Activated CD4-positive, alpha-beta T cell treated with anti-CD3 and anti-CD28 coated beads for 48 hours (primary cell): ENCODE measurements around the gene C3orf85.
"Not testable (repeated sequence)": the region's sequence is repeated elsewhere in the genome, so short reads cannot be mapped to it uniquely, and the experiment has no call there.

Source experiments
- DNase-seq: peaks from one replicate; pipeline ENCODE4 v3.0.0-alpha.2; 2020

Gene C3orf85

GRCh38 chr3:109136523-109136922, at the start of gene C3orf85:
Gene C3orf85 (plus strand): TSS chr3:109136719. CDS start chr3:109136848, 129 bp downstream.
- DNase-seq = no peak

GRCh38 chr3:109089265-109089664, 47.3 kb upstream of the C3orf85 start:
- DNase-seq = no peak

- no peak for DNase-seq
Measured at GRCh38 chr3:109091846-109092245, 44.7 kb upstream of the C3orf85 start.

- DNase-seq = no peak
Measured at GRCh38 chr3:109093561-109093960, 43.0 kb upstream of the C3orf85 start.

- DNase-seq = no peak
Measured at GRCh38 chr3:109095166-109095565, 41.4 kb upstream of the C3orf85 start.

GRCh38 chr3:109098079-109098644, 38.4 kb upstream of the C3orf85 start:
- peak; percentile 6 for DNase-seq

GRCh38 chr3:109109574-109109973, 26.9 kb upstream of the C3orf85 start:
- no peak for DNase-seq

- DNase-seq = no peak
Measured at GRCh38 chr3:109112946-109113760, 23.4 kb upstream of the C3orf85 start.

GRCh38 chr3:109114746-109115145, 21.8 kb upstream of the C3orf85 start:
- no peak for DNase-seq

- DNase-seq = no peak
Measured at GRCh38 chr3:109115451-109115850, 21.1 kb upstream of the C3orf85 start.

- DNase-seq = no peak
Measured at GRCh38 chr3:109116031-109116430, 20.5 kb upstream of the C3orf85 start.

- no peak for DNase-seq
Measured at GRCh38 chr3:109117939-109118338, 18.6 kb upstream of the C3orf85 start, which contains the start of gene MORC1. Gene MORC1 (minus strand): TSS chr3:109118134. CDS start chr3:109118059, 75 bp downstream.

- no peak for DNase-seq
Measured at GRCh38 chr3:109118584-109118983, 17.9 kb upstream of the C3orf85 start.

- DNase-seq = no peak
Measured at GRCh38 chr3:109122690-109123089, 13.8 kb upstream of the C3orf85 start.

GRCh38 chr3:109125902-109126301, 10.6 kb upstream of the C3orf85 start:
- no peak for DNase-seq

GRCh38 chr3:109127553-109127952, 9.0 kb upstream of the C3orf85 start:
- DNase-seq = no peak

- DNase-seq = no peak
Measured at GRCh38 chr3:109131276-109131675, 5.2 kb upstream of the C3orf85 start.

GRCh38 chr3:109132801-109133473, 3.6 kb upstream of the C3orf85 start:
- DNase-seq = no peak

- not testable (repeated sequence) for DNase-seq
Measured at GRCh38 chr3:109133474-109133816, 3.1 kb upstream of the C3orf85 start.

GRCh38 chr3:109137761-109138160, 1.2 kb downstream of the C3orf85 start:
- DNase-seq = no peak

GRCh38 chr3:109140318-109140717, 3.8 kb downstream of the C3orf85 start:
- no peak for DNase-seq

- no peak for DNase-seq
Measured at GRCh38 chr3:109143646-109144045, 7.1 kb downstream of the C3orf85 start.

- no peak for DNase-seq
Measured at GRCh38 chr3:109149078-109149477, 12.6 kb downstream of the C3orf85 start.

GRCh38 chr3:109152320-109152719, 15.8 kb downstream of the C3orf85 start:
- no peak for DNase-seq
